Natural killer cell (primary cell): ENCODE results near the gene CCDC85C. TPM values are rescaled to one million over a fixed set of nuclear protein-coding genes. Genes with fewer than 3 reads are reported as not detected.

Source experiments
- ATAC-seq, 3 donors: fragments of 150-1000 bp in 2 of 3; fragments of 200-7000 bp in 1 of 3; cut with Tn5 transposase; 1 replicate in 1 of 3; 2 replicates in 2 of 3; pipeline ENCODE4 v1.10.0; 2021; ENCODE audit warnings: mild to moderate bottlenecking in 2 of 3, moderate library complexity in 2 of 3
- DNase-seq, 2 donors: peaks; one replicate each; pipeline versions ENCODE4 v3.0.0 to v3.0.0-alpha.2; 2013 to 2021; ENCODE audit warnings: mixed read lengths in 1 of 2
- H3K27ac ChIP-seq: one replicate; pipeline ENCODE4 v1.5.1; 2013; ENCODE audit warnings: mild to moderate bottlenecking, low read length
- H3K27me3 ChIP-seq: one replicate; pipeline ENCODE4 v1.6.1; 2013; ENCODE audit warnings: low read length; ENCODE audit not compliant: control insufficient read depth, insufficient read depth
- H3K36me3 ChIP-seq: one replicate; pipeline ENCODE4 v1.6.1; 2013; ENCODE audit warnings: low read length; ENCODE audit not compliant: control insufficient read depth, insufficient read depth
- H3K4me1 ChIP-seq: one replicate; pipeline ENCODE4 v1.6.1; 2013; ENCODE audit warnings: low read length; ENCODE audit not compliant: control insufficient read depth, insufficient read depth
- H3K4me3 ChIP-seq: one replicate; pipeline ENCODE4 v1.5.1; 2013; ENCODE audit warnings: low read length
- H3K9me3 ChIP-seq: one replicate; pipeline ENCODE4 v1.6.1; 2013; ENCODE audit warnings: low read length; ENCODE audit not compliant: control insufficient read depth, insufficient read depth
- H3K27ac Mint-ChIP-seq, 2 donors: one replicate each; pipeline ENCODE4 v1.8.0; 2022; ENCODE audit warnings: mild to moderate bottlenecking in 2 of 2, mixed read lengths in 2 of 2, moderate library complexity in 1 of 2
- H3K27me3 Mint-ChIP-seq, 2 donors: one replicate each; pipeline ENCODE4 v1.8.0; 2022; ENCODE audit warnings: low read depth in 2 of 2, mixed read lengths in 2 of 2
- H3K36me3 Mint-ChIP-seq: one replicate; pipeline ENCODE4 v1.8.0; 2022; ENCODE audit warnings: mixed read lengths
- H3K4me1 Mint-ChIP-seq, 2 donors: one replicate each; pipeline ENCODE4 v1.8.0; 2022; ENCODE audit warnings: mixed read lengths in 2 of 2
- H3K4me3 Mint-ChIP-seq: one replicate; pipeline ENCODE4 v1.8.0; 2022; ENCODE audit warnings: mild to moderate bottlenecking, moderate library complexity, mixed read lengths
- H3K9me3 Mint-ChIP-seq, 2 donors: one replicate each; pipeline ENCODE4 v1.8.0; 2022; ENCODE audit warnings: mixed read lengths in 2 of 2
- WGBS: methylation state at CpG from one replicate; pipeline ENCODE4 v1.1.7; 2013; ENCODE audit warnings: missing lambda C conversion rate; ENCODE audit not compliant: insufficient coverage; 5-methylcytosine and 5-hydroxymethylcytosine counted together
- intact Hi-C: fragments of 100-400 bp; cut with micrococcal nuclease; formaldehyde crosslinking; loops from one replicate; pipeline ENCODE4 v1.14.2; 2022
- total RNA-seq, 4 donors: library from RNA; stranded (reverse); fragments of 120-200 nt in 1 of 4; gene quantifications; one replicate each; pipeline versions ENCODE4 v1.2.3 to v1.2.4, GENCODE V29; 2013 to 2022
- TF ChIP-seq, protein P1 (sequence below): fragments of 200-600 bp; IDR thresholded peaks from one replicate; pipeline ENCODE4 v1.8.0; 2022; ENCODE audit warnings: antibody characterized with exemption

Gene CCDC85C
- total RNA-seq, 3 donors from 2014 or later (not counting 1 experiment from before 2014, with no cell fraction given): 0.73 to 4.3 (median 2.8) TPM

DNA sequence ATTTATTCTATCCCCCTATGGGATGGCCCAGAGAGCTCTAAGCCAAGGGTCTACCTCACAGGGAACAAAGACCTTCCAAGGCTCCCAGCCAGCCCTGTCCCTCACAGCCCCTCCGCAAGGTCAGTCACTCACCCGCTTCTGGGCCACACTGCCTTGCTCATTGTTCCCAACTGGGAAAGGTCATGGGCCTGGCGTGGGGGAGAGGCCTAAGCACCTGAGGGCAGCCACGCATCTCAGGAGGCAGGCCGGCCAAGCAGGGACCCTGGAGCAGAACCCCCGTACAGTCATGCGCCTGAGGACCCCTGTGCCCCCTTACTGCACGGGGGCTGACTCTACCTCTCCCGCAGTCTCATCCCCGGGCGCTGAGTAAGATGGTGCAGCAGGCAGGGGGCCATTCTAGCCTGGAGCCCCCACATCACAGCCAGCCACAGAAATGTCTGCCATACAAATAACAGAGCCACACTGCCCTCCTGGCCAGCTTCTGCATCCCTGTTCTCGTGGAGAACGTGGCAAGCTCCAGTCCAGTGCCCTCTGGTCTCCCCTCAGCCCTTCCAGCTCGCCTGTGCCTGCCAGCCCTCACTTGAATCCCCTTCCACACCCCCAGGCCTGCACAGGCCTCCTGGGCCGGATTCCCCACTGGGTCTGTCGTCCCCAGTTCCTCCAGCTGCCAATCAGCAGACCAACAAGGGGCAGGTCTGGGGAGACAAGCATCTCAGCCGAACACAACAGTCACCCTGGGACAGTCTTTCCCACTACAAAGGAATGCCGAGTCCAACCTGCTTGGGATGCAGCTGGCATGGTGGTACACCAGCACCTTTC is 16.3 kb downstream of the CCDC85C start:
- no peaks in the 10 kb centered on the region for H3K9me3 Mint-ChIP-seq
- peaks cover 0 to 4% of the 10 kb centered on the region in 2 donors for H3K4me1 Mint-ChIP-seq
- H3K36me3 Mint-ChIP-seq: no peaks in the 10 kb centered on the region
- WGBS: 91% methylated on average over 18 of the region's 18 CpGs
- Histone ChIP-seq H3K4me3 (no peak overlapping the region), H3K9me3 (no peaks in the 10 kb centered on the region), H3K36me3 (no peaks in the 10 kb centered on the region), H3K27ac (no peak overlapping the region), H3K27me3 (no peaks in the 10 kb centered on the region), H3K4me1 (no peaks in the 10 kb centered on the region)
- intact Hi-C loops: no loop called here
- H3K27me3 Mint-ChIP-seq: peaks cover 0 to 2% of the 10 kb centered on the region in 2 donors
- ATAC-seq (no peak), DNase-seq (no peak)
- no peak overlapping the region for H3K27ac Mint-ChIP-seq
- TF ChIP-seq, protein P1, sequence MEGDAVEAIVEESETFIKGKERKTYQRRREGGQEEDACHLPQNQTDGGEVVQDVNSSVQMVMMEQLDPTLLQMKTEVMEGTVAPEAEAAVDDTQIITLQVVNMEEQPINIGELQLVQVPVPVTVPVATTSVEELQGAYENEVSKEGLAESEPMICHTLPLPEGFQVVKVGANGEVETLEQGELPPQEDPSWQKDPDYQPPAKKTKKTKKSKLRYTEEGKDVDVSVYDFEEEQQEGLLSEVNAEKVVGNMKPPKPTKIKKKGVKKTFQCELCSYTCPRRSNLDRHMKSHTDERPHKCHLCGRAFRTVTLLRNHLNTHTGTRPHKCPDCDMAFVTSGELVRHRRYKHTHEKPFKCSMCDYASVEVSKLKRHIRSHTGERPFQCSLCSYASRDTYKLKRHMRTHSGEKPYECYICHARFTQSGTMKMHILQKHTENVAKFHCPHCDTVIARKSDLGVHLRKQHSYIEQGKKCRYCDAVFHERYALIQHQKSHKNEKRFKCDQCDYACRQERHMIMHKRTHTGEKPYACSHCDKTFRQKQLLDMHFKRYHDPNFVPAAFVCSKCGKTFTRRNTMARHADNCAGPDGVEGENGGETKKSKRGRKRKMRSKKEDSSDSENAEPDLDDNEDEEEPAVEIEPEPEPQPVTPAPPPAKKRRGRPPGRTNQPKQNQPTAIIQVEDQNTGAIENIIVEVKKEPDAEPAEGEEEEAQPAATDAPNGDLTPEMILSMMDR: no peak
- H3K4me3 Mint-ChIP-seq: no peak overlapping the region

DNA sequence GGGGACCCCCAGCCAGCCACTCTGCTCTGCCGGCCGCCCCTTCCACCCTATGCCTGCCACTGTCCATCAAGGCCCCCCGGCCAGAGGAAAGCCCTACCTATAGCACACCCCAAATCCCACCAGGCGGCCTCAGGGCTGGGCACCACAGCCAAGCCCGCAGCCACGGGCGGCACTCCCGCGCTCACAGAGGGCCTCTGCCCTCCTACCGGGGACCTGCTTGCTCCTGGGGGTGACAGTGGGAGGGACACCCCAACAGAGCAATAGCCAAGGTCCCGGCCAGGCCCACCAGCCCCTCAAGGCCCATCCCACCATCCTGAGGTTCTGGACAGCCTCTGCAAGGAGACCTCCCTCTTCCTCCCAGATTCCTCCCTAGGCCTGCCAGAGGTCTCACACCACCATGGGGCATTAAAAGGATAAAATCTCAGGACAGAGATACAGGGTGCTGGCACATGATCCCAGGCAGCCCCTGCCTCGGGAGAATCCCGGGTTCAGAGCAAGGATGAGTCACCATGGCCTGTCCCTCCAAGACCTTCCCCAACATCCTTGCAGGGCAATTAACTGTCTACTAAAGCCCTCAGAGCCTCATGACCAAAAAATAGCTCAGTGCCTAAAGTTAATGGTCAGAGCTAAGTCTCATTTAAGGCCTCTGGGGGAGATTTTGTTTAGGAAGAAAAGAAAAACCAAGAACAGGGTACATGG is 17.1 kb downstream of the CCDC85C start:
- DNase-seq (no peak), ATAC-seq (no peak)
- H3K27me3 Mint-ChIP-seq: no peaks in the 10 kb centered on the region
- Histone ChIP-seq H3K9me3 (no peaks in the 10 kb centered on the region), H3K4me1 (no peaks in the 10 kb centered on the region), H3K27me3 (no peaks in the 10 kb centered on the region), H3K27ac (no peak overlapping the region), H3K36me3 (no peaks in the 10 kb centered on the region), H3K4me3 (no peak overlapping the region)
- H3K36me3 Mint-ChIP-seq: no peaks in the 10 kb centered on the region
- intact Hi-C loops: no loop called here
- peaks cover 0 to 4% of the 10 kb centered on the region in 2 donors for H3K4me1 Mint-ChIP-seq
- 92% methylated on average over 13 of the region's 13 CpGs for WGBS
- TF ChIP-seq, protein P1: no peak
- no peaks in the 10 kb centered on the region for H3K9me3 Mint-ChIP-seq
- no peak overlapping the region for H3K4me3 Mint-ChIP-seq
- no peak overlapping the region for H3K27ac Mint-ChIP-seq

DNA sequence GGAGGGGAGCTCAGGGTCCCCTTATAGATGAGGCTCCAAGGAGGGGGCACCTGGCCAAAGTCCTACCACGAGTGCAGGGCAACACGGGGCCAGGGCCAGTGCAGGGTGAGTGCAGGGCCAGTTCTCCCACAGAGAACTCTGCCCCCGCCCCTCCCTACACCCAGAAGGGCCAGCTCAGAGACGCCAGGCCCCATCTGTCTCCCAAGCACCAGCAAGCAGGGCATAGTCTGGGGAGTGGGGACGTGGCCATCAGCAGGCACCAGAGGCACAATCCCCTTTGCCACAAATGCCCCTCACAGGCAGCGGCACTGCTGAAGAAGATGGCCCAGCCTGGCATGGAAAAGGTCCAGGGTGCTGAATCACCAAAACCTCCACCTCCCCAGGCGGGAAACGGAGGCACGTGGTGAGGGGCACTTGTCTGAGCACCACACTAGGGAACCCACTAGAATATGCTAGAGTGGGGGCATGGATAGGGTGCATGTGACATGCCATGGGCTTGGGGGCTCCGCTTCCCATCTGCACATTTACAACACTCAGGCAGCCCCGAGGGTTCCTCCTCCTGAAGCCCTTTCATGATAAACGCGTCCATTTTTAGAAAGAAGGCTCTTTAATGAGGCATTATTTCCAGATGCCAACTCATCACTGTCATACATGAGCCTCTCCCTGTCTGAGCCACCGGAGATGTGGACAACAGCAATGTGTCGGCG is 17.8 kb downstream of the CCDC85C start:
- Mint-ChIP-seq H3K9me3 (no peaks in the 10 kb centered on the region), H3K27me3 (no peaks in the 10 kb centered on the region), H3K4me3 (no peak overlapping the region), H3K4me1 (peaks cover 0 to 4% of the 10 kb centered on the region in 2 donors), H3K27ac (no peak overlapping the region), H3K36me3 (no peaks in the 10 kb centered on the region)
- Histone ChIP-seq H3K9me3 (no peaks in the 10 kb centered on the region), H3K4me1 (no peaks in the 10 kb centered on the region), H3K36me3 (no peaks in the 10 kb centered on the region), H3K27me3 (no peaks in the 10 kb centered on the region), H3K27ac (no peak overlapping the region), H3K4me3 (no peak overlapping the region)
- 90% methylated on average over 16 of the region's 16 CpGs for WGBS
- intact Hi-C loops: no loop called here
- TF ChIP-seq, protein P1: no peak
- DNase-seq (no peak), ATAC-seq (no peak)
